Fibroblast of villous mesenchyme (primary cell): ENCODE results near the gene IMMT. TPM values are rescaled to one million over a fixed set of nuclear protein-coding genes. Genes with fewer than 3 reads are reported as not detected.
"Not testable (repeated sequence)": the region's sequence is repeated elsewhere in the genome, so short reads cannot be mapped to it uniquely, and the experiment has no call there.

Source experiments
- DNase-seq: peaks from one replicate; pipeline ENCODE4 v3.0.0-alpha.2; 2010; ENCODE audit warnings: low read depth
- H3K4me3 ChIP-seq: 2 replicates; pipeline ENCODE4 v1.5.1; 2011; ENCODE audit warnings: low read depth, mild to moderate bottlenecking, low read length
- CTCF ChIP-seq: IDR thresholded peaks from 2 replicates; pipeline ENCODE4 v1.5.1; 2012; ENCODE audit warnings: low read depth, mild to moderate bottlenecking, low read length; ENCODE audit not compliant: insufficient read depth
- total RNA-seq: library from RNA; depleted of rRNA; stranded (reverse); fragments of >200 nt; gene quantifications from 2 replicates; pipeline ENCODE4 v1.2.3, GENCODE V29; 2012

IMMT gene
- total RNA-seq = 66.0 and 67.8 TPM in 2 replicates

- no peak for TF ChIP-seq CTCF
- peak within 1 kb of the TSS; percentile 93 for H3K4me3 ChIP-seq
- peak; percentile 97 for DNase-seq
Measured at GRCh38 chr2:86195055-86195807, at the start of gene IMMT. Gene IMMT, minus strand, starts transcription at chr2:86195462. Its CDS starts 80 bp downstream, at chr2:86195382.

- H3K4me3 ChIP-seq, DNase-seq: not testable (repeated sequence)
Measured at GRCh38 chr2:86244781-86245180, 49.5 kb upstream of the IMMT start.

GRCh38 chr2:86243950-86244733 lies 48.9 kb upstream of the IMMT start:
- TF ChIP-seq CTCF = no peak
- H3K4me3 ChIP-seq = no peak overlapping the region
- no peak for DNase-seq

- no peak overlapping the region for H3K4me3 ChIP-seq
- no peak for TF ChIP-seq CTCF
- DNase-seq = no peak
Measured at GRCh38 chr2:86243272-86243671, 48.0 kb upstream of the IMMT start.

- no peak for TF ChIP-seq CTCF
- no peak for DNase-seq
- H3K4me3 ChIP-seq = no peak overlapping the region
Measured at GRCh38 chr2:86241611-86242010, 46.3 kb upstream of the IMMT start.

GRCh38 chr2:86240251-86240650 lies 45.0 kb upstream of the IMMT start:
- H3K4me3 ChIP-seq = no peak overlapping the region
- no peak for DNase-seq
- TF ChIP-seq CTCF = no peak

- DNase-seq = no peak
- no peak for TF ChIP-seq CTCF
Measured at GRCh38 chr2:86239745-86240144, 44.5 kb upstream of the IMMT start.

More at GRCh38 chr2:86239745-86240144, 44.5 kb upstream of the IMMT start:
- H3K4me3 ChIP-seq = no peak overlapping the region
